CD4-positive, alpha-beta T cell treated with Interleukin-2 at 100 ng/mL for 4 hours (primary cell): Measurements from ENCODE around the gene TIA1.

Experiments used
- DNase-seq: peaks from one replicate; pipeline ENCODE4 v3.0.0-alpha.2; 2020; ENCODE audit warnings: low spot score

TIA1 gene

GRCh38 chr2:70160545-70160944, 87.9 kb downstream of the TIA1 start:
- DNase-seq, result no peak
